SHP77 (cell line): ENCODE measurements around the gene SLCO1B3.
"Not testable (repeated sequence)": the region's sequence is repeated elsewhere in the genome, so short reads cannot be mapped to it uniquely, and the experiment has no call there.

Source experiments
- DNase-seq, 2 experiments: peaks; one replicate each; lab custom pipeline; 2025; lab: John Stamatoyannopoulos, UW

SLCO1B3 gene

GRCh38 chr12:20810487-20810886, at the start of gene SLCO1B3:
Gene SLCO1B3 (plus strand): TSS chr12:20810705. CDS start chr12:20815739, 5,034 bp downstream.
- no peak for DNase-seq

- no peak for DNase-seq
These were observed 33.1 kb upstream of the SLCO1B3 start for GRCh38 chr12:20777420-20777819.

GRCh38 chr12:20778969-20779368, 31.5 kb upstream of the SLCO1B3 start:
- DNase-seq = no peak

GRCh38 chr12:20779971-20780370, 30.5 kb upstream of the SLCO1B3 start:
- DNase-seq = not testable (repeated sequence)

- not testable (repeated sequence) for DNase-seq
These were observed 26.6 kb upstream of the SLCO1B3 start for GRCh38 chr12:20783796-20784357.

GRCh38 chr12:20792971-20793370, 17.5 kb upstream of the SLCO1B3 start:
- no peak for DNase-seq

- DNase-seq = peak in 1 of 2 experiments; percentile 0
These were observed 12.0 kb upstream of the SLCO1B3 start for GRCh38 chr12:20798554-20798953.

GRCh38 chr12:20800160-20800559, 10.3 kb upstream of the SLCO1B3 start:
- no peak for DNase-seq

GRCh38 chr12:20801035-20801434, 9.5 kb upstream of the SLCO1B3 start:
- no peak for DNase-seq

- DNase-seq = no peak
These were observed 4.6 kb upstream of the SLCO1B3 start for GRCh38 chr12:20805921-20806320.

- DNase-seq = no peak
These were observed 3.1 kb upstream of the SLCO1B3 start for GRCh38 chr12:20807192-20808080.

- DNase-seq = no peak
These were observed 2.0 kb upstream of the SLCO1B3 start for GRCh38 chr12:20808521-20808920.

GRCh38 chr12:20815574-20815973, 5.1 kb downstream of the SLCO1B3 start:
- DNase-seq = no peak

- DNase-seq = no peak
These were observed 11.9 kb downstream of the SLCO1B3 start for GRCh38 chr12:20822415-20822814.

- DNase-seq = no peak
These were observed 12.4 kb downstream of the SLCO1B3 start for GRCh38 chr12:20822925-20823324.

- no peak for DNase-seq
These were observed 19.4 kb downstream of the SLCO1B3 start for GRCh38 chr12:20829919-20830318.

- no peak for DNase-seq
These were observed 20.0 kb downstream of the SLCO1B3 start for GRCh38 chr12:20830456-20830855.

GRCh38 chr12:20832911-20833310, 22.4 kb downstream of the SLCO1B3 start:
- DNase-seq = no peak

- DNase-seq = no peak
These were observed 42.1 kb downstream of the SLCO1B3 start for GRCh38 chr12:20852649-20853048.

GRCh38 chr12:20863056-20863455, 52.6 kb downstream of the SLCO1B3 start:
- DNase-seq = no peak

- peak; percentile 2 to 50 for DNase-seq
These were observed 55.4 kb downstream of the SLCO1B3 start for GRCh38 chr12:20865873-20866272.

- DNase-seq = no peak
These were observed 57.8 kb downstream of the SLCO1B3 start for GRCh38 chr12:20868277-20868676.

GRCh38 chr12:20883288-20883687, 72.8 kb downstream of the SLCO1B3 start:
- DNase-seq = no peak
